SKM-1 treated with dmso at 0.1 percent for 144 hours (cell line): ENCODE results near the gene DDRGK1.

Source experiments
- DNase-seq: peaks from one replicate; lab custom pipeline; 2025; ENCODE audit not compliant: unreplicated experiment; lab: John Stamatoyannopoulos, UW

DDRGK1 gene

DNA sequence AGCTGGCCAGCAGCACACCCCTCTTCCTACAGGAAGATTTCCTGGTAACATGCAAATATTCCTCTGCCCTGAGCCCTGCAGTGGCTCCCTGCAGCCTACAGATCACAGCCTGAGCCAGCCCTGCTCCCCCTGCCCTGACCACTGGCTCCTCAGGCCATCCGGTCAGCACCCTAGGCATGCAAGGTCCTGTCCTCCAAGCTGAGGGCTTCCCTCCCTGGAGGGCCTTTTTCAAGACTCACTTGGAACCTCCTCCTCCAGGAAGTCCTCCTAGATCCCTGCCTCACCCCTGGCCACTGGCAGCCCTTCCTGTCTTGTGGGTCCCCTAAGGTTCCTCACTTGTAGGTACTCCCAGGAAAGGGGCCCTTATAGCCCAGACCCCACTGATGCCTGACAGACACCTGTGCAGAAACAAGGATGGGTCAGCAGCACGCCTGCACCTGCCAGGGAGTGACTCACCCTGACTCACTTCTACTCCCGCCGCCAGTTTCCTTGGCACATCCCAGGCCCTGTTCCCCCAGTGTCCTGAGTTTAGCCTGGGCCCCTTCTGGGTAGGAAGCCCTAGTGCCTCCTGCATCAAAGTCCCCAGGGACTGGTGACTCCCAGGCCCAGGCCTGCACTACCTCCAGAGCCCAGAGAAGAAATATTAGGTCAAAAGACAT, 31.3 kb upstream of the DDRGK1 start:
- no peak for DNase-seq

DNA sequence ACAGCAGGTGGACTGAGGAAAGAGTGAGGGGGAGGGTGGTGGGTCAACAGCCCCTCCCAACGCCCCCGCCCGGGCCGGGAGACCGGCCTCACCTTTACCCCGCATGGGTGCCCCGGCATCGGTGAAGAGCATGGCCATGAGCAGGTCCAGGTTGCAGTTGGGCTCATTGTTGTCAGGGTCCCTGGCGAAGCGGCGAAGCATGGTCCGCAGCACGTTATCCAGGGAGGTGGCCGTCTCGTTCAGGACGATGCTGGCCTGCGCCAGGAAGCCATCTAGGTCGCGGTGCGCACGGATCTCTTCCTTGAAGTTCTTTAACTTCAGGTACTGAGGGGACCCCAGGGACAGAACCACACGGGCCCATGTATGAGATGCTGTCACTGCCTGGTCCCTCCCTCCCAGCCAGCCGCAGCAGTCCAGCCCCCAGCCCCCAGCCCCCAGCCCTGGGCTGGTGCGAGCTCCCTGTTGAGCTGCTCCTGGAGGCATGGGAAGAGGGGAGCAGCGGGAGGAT, 29.6 kb upstream of the DDRGK1 start:
- no peak for DNase-seq

DNA sequence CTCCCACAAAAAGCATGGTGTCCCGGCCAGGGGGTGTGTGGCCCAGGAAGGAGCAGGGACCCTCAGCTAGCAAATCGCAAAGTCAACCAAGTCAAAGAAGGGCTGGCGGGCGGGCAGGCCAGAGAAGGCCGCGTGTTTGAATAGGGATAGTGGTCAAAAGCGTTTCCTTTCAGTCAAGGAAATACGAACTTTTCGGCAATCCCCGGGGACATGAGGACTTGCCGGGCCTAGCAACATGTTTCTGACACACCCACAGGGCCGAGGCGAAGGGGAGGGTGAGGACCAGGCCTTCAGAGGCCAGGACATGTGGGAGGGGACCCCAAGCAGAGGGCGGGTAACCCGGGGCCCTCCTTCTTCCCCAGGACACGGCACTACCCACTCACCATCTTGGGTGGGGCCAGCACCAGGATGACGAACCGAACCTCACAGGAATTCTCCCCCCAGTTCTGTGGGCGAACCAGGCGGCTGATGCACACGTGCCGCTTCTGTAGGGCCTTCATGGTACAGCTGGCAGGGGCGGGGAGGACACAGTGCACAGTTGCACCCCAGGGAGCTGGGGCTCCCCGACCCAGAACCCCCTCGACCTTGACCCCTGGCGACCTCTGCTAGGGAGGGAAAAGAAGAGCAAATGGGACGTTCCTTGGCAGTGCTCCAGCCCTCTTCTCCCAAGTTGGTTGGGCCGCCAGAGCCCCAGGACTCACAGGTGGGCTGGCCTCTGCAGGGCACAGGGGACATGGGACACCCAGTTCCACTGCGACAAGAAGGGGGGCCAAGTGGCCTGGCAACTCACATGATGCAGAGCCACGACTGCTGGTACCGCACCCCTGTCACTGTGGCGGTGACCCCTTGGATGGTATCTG, 28.9 kb upstream of the DDRGK1 start:
- no peak for DNase-seq

DNA sequence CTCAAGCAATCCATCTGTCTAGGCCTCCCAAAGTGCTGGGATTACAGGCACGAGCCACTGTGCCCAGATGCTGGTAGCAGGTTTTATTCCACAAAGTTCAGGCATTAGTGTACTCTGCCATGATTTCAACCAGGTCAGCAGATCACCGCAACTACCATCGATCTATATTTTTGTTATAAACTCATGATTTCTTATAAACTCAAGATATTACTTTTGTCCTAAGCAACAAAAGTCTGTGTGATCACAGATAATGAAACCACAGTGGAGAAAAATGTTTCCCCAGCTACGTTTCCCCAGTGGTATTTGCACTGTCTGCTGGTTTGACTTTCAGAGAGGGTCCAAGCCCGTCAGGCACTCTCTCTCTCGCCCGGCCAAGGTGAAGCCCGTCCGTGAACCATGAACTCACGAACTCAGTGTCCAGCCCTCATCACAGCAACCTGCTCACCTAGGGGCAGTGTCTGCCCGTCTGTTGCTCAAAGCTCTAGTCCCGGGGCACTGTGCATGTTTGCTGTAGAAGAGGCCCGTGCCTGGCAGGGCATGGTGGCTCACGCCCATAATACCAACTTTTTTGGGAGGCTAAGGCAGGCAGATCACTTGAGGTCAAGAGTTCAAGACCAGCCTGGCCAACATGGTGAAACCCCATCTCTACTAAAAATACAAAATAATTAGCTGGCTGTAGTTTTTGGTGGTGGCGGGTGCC, 27.6 kb upstream of the DDRGK1 start:
- DNase-seq = no peak

DNA sequence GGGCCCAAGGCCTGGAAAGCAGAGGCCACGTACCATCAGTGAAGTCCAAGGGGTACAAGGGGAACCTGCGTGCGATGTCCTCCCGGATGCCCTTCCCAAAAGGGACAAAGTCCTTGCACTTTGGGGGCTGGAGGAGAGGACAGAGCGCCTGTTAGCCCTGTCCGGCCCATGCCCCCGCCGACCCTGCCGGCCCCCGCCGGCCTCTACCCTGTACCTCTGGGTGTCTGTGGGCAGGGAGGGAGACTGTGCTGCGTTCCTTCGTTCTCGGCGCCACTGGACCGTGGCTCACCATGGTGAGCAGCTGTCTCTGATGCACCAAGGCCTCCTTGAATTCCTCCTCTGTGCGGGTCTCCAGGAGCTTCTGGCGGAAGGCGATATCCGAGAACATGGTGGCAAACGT, 26.6 kb upstream of the DDRGK1 start:
- no peak for DNase-seq

DNA sequence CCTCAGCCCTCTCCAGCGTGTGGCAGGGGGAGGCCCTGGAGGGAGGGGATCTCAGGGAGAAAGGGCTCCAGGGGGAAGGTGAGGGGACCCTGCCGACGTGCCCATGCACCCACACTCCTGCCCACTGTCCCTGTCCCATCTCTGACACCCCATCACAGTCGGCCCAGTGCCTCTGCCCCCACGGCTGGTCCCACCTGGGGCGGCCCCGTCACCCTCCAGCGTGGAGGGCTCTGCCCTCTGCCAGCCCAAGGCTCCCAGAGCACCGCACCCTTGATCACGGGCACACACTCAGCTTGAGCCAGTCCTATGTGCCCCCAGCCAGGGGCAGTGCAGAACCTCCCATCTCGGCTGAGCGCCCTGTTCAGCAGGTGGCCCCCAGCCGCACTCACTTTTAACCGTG, 25.3 kb upstream of the DDRGK1 start:
- no peak for DNase-seq

GRCh38 chr20:3229158-3229557, 24.7 kb upstream of the DDRGK1 start:
- no peak for DNase-seq

- no peak for DNase-seq
These were observed 24.2 kb upstream of the DDRGK1 start for GRCh38 chr20:3228750-3229032.

GRCh38 chr20:3227936-3228749, 23.7 kb upstream of the DDRGK1 start:
- no peak for DNase-seq

DNA sequence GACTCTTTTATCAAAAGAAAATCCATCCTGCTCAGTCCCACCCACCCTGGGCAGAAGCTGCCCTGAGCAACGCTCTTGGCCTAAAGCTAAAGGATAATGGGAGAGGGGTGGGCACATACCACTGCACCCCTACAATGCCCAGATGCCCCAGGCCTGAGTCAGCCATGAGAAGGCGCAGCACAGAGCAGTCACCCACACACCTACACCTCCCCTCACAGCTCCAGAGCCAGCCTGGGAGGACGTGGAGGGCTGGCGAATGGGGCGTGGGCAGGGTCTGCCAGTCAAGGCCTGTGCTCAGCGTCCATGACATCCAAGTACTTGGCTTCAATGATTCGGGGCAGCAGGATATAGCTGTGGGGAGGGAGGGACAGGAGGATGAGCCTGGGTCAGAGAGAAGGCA, 23.0 kb upstream of the DDRGK1 start:
- no peak for DNase-seq

DNA sequence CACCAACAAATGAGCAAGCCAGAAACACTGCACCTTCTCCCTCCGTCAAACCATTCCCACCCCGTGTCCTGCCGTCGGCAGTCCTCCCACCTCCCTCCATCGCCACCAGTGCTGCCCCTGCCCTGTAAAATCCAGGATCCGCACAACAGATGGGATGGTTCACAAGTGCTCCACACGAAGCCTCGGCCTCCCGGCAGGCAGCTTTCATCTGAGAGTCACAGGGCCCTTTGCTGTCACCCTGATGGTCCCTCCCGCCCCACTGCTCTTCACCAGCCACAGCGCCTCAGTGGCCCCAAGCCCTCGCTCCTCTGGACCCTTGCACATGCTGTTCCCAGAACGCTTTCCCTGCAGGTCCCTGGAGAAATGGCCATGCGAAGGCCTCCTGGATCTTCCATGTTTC, 22.4 kb upstream of the DDRGK1 start:
- DNase-seq = no peak

GRCh38 chr20:3226093-3226492, 21.6 kb upstream of the DDRGK1 start:
- DNase-seq = no peak

GRCh38 chr20:3224681-3225421, 20.4 kb upstream of the DDRGK1 start:
- no peak for DNase-seq

GRCh38 chr20:3223994-3224680, 19.7 kb upstream of the DDRGK1 start:
- DNase-seq = no peak

GRCh38 chr20:3223651-3223993, 19.1 kb upstream of the DDRGK1 start:
- DNase-seq = no peak

GRCh38 chr20:3222635-3223600, 18.4 kb upstream of the DDRGK1 start:
- DNase-seq = no peak

GRCh38 chr20:3221398-3222226, 17.1 kb upstream of the DDRGK1 start:
- DNase-seq = no peak
